ENCODE results near the gene LRBA.

The LRBA gene

DNA sequence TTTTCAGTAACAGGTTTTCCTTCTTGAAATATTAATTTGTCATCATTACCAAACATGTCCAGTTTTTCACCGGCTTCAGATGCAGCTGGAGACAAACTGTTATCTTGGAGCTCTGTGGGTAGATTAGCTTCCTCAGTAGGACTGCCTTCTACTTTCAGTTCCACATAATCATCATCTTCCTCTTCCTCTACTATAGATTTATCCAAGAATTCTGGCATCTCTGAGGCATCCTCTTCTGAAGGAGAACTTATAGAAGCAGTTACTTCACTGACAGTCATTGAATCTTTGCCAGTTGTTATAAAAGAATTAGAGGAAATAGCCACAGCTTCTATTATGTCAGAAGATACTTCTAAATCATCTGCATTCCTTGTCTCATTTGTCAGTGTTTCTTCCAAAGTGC lies 162.9 kb downstream of the LRBA start:
- Histone ChIP-seq H3K36me3 (ENCODE audit: control insufficient read depth in 2 of 2, insufficient read depth in 2 of 2, low read length in 2 of 2) (peaks cover 0 to 8% of the 10 kb centered on the region in 2 donors), H3K9me3 (ENCODE audit: control insufficient read depth in 2 of 2, low read length in 2 of 2) (no peaks in the 10 kb centered on the region), H3K27me3 (ENCODE audit: control insufficient read depth in 1 of 2, insufficient read depth in 2 of 2, low read length in 2 of 2) (no peaks in the 10 kb centered on the region), H3K4me1 (ENCODE audit: control insufficient read depth, insufficient read depth, low read length) (no peaks in the 10 kb centered on the region), H3K27ac (ENCODE audit: low read length) (no peak overlapping the region), H3K4me3 (ENCODE audit: low read length in 2 of 2) (no peak overlapping the region), H3K9ac (ENCODE audit: low read length in 2 of 2) (no peak overlapping the region)

DNA sequence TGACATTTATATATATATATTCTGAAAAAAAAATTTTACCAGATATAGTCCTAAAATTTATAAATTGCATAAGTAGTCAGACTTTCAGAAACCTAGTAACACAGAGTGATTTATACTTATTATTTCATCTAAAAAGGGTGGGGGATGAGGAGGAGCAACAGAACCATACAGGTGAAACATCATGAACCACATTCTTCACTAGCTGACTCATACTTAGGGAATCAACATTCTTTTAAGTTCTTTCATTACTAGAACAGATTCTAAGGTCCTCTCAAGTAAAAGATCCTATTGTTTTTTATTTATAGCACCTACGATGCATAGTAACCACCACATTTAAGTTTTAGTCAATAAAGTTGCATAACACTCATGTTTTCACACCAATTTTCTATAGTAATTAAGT lies 166.1 kb downstream of the LRBA start:
- H3K9ac ChIP-seq (ENCODE audit: low read length in 2 of 2), result no peak overlapping the region
- peaks cover 0 to 12% of the 10 kb centered on the region in 2 donors for H3K36me3 ChIP-seq (ENCODE audit: control insufficient read depth in 2 of 2, insufficient read depth in 2 of 2, low read length in 2 of 2)

DNA sequence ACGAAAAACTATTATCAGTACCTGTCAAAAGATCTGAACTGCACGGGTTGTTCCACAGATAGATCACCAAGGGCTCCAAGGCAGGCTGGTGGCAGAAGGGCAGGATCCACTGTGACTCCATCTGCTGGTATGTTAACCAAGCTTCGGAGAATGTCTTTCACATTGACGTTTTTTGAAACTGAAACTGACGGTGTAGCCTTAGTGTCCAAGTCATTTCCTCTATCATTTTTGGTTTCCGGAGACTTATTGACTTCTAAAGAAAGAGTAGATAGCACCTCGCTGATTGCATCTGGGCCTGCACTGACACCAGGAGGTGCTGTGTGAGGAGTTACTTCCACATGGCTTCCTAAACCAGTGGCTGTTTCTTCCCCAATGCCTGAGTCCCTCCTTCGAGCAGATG lies 186.9 kb downstream of the LRBA start:
- Histone ChIP-seq H3K9ac (ENCODE audit: low read length in 2 of 2) (no peak overlapping the region), H3K27me3 (ENCODE audit: control insufficient read depth in 1 of 2, insufficient read depth in 2 of 2, low read length in 2 of 2) (no peaks in the 10 kb centered on the region), H3K36me3 (ENCODE audit: control insufficient read depth in 2 of 2, insufficient read depth in 2 of 2, low read length in 2 of 2) (peaks cover 5% of the 10 kb centered on the region in 2 donors), H3K4me3 (ENCODE audit: low read length in 2 of 2) (no peak overlapping the region), H3K9me3 (ENCODE audit: control insufficient read depth in 2 of 2, low read length in 2 of 2) (no peaks in the 10 kb centered on the region), H3K27ac (ENCODE audit: low read length) (no peak overlapping the region), H3K4me1 (ENCODE audit: control insufficient read depth, insufficient read depth, low read length) (no peaks in the 10 kb centered on the region)

More for the DNA sequence above, 166.1 kb downstream of the LRBA start:
- H3K4me1 ChIP-seq (ENCODE audit: control insufficient read depth, insufficient read depth, low read length), result no peaks in the 10 kb centered on the region
- H3K27me3 ChIP-seq (ENCODE audit: control insufficient read depth in 1 of 2, insufficient read depth in 2 of 2, low read length in 2 of 2), result no peaks in the 10 kb centered on the region
- no peak overlapping the region for H3K27ac ChIP-seq (ENCODE audit: low read length)
- H3K4me3 ChIP-seq (ENCODE audit: low read length in 2 of 2), result no peak overlapping the region
- H3K9me3 ChIP-seq (ENCODE audit: control insufficient read depth in 2 of 2, low read length in 2 of 2), result no peaks in the 10 kb centered on the region

DNA sequence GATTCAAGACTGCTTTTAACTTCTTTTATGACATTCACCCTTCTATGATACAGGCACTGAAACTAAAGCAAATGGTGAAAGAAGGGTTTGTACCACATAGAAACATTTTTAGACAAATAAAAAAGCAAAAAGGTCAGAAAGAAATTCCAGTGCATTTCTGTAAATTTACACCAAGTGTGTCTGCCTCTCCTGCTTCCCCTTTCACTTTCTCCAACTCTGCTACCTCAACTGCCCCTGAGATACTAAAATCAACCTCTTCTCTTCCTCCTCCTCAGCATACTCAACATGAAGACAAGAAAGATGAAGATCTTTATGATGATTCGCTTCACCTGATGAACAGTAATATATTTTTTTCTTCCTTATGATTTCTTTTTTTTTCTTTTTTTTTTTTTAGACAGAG lies 187.9 kb downstream of the LRBA start:
- Histone ChIP-seq H3K9ac (ENCODE audit: low read length in 2 of 2) (no peak overlapping the region), H3K4me1 (ENCODE audit: control insufficient read depth, insufficient read depth, low read length) (no peaks in the 10 kb centered on the region), H3K27ac (ENCODE audit: low read length) (no peak overlapping the region), H3K27me3 (ENCODE audit: control insufficient read depth in 1 of 2, insufficient read depth in 2 of 2, low read length in 2 of 2) (no peaks in the 10 kb centered on the region), H3K9me3 (ENCODE audit: control insufficient read depth in 2 of 2, low read length in 2 of 2) (no peaks in the 10 kb centered on the region), H3K4me3 (ENCODE audit: low read length in 2 of 2) (no peak overlapping the region), H3K36me3 (ENCODE audit: control insufficient read depth in 2 of 2, insufficient read depth in 2 of 2, low read length in 2 of 2) (peaks cover 5% of the 10 kb centered on the region in 2 donors)

DNA sequence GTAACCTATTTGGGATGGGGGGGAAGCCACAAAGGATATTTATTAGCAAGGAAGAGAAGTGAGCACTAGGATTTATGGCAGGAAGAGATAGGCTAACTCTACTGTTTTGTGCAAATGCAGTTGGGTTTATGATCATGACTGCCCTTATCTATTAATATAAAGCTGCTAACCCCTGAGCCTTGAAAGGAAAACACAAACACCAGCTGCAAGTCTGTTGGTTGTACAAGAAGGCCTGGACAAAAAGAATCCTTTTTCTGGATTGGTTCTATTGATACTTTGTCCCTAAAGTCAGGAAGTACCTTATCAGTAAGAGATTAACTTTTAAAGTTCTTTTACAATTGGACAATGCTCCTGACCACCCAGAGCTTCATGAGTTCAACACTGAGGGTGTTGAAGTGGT lies 188.8 kb downstream of the LRBA start:
- Histone ChIP-seq H3K9me3 (ENCODE audit: control insufficient read depth in 2 of 2, low read length in 2 of 2) (no peaks in the 10 kb centered on the region), H3K9ac (ENCODE audit: low read length in 2 of 2) (no peak overlapping the region), H3K4me3 (ENCODE audit: low read length in 2 of 2) (no peak overlapping the region), H3K27me3 (ENCODE audit: control insufficient read depth in 1 of 2, insufficient read depth in 2 of 2, low read length in 2 of 2) (no peaks in the 10 kb centered on the region), H3K36me3 (ENCODE audit: control insufficient read depth in 2 of 2, insufficient read depth in 2 of 2, low read length in 2 of 2) (peaks cover 5% of the 10 kb centered on the region in 2 donors), H3K4me1 (ENCODE audit: control insufficient read depth, insufficient read depth, low read length) (no peaks in the 10 kb centered on the region), H3K27ac (ENCODE audit: low read length) (no peak overlapping the region)

DNA sequence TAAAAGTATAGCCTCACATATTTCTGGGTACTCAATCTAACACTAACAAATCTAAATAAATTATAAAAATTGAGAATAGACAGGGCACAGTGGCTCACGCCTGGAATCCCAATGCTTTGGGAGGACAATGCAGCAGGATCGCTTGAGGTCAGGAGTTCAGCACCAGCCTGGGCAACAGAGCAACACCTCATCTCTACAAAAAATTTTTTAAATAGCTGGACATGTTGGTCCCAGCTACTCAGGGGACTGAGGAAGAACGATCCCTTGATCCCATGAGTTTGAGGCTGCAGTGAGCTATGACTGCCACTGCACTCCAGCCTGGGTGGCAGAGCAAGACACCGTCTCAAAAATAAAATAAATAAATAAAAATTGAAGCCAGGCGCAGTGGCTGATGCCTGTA lies 192.7 kb downstream of the LRBA start:
- Histone ChIP-seq H3K9me3 (ENCODE audit: control insufficient read depth in 2 of 2, low read length in 2 of 2) (no peaks in the 10 kb centered on the region), H3K27ac (ENCODE audit: low read length) (no peak overlapping the region), H3K4me3 (ENCODE audit: low read length in 2 of 2) (no peak overlapping the region), H3K9ac (ENCODE audit: low read length in 2 of 2) (no peak overlapping the region), H3K4me1 (ENCODE audit: control insufficient read depth, insufficient read depth, low read length) (no peaks in the 10 kb centered on the region), H3K27me3 (ENCODE audit: control insufficient read depth in 1 of 2, insufficient read depth in 2 of 2, low read length in 2 of 2) (no peaks in the 10 kb centered on the region), H3K36me3 (ENCODE audit: control insufficient read depth in 2 of 2, insufficient read depth in 2 of 2, low read length in 2 of 2) (no peaks in the 10 kb centered on the region)

DNA sequence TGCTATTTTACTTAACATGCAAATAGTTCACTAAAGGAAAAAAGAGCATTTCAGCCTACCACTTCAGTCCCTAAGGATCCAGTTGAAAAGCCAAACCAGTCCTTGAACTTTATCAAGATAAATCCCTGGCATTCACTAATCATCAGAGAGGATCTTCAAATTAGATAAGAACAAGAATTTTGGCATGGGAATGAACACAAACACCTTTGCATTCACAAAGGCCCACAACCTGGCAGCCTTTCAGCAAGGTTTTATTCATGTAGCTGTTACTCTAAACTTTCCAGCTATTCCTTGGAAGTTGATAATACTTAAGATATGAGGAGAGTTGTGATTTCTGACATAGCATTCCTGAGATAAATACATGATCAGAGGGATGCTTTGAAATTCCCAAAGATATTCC lies 193.4 kb downstream of the LRBA start:
- Histone ChIP-seq H3K27ac (ENCODE audit: low read length) (no peak overlapping the region), H3K4me3 (ENCODE audit: low read length in 2 of 2) (no peak overlapping the region), H3K27me3 (ENCODE audit: control insufficient read depth in 1 of 2, insufficient read depth in 2 of 2, low read length in 2 of 2) (no peaks in the 10 kb centered on the region), H3K4me1 (ENCODE audit: control insufficient read depth, insufficient read depth, low read length) (no peaks in the 10 kb centered on the region), H3K9ac (ENCODE audit: low read length in 2 of 2) (no peak overlapping the region), H3K36me3 (ENCODE audit: control insufficient read depth in 2 of 2, insufficient read depth in 2 of 2, low read length in 2 of 2) (no peaks in the 10 kb centered on the region), H3K9me3 (ENCODE audit: control insufficient read depth in 2 of 2, low read length in 2 of 2) (no peaks in the 10 kb centered on the region)

DNA sequence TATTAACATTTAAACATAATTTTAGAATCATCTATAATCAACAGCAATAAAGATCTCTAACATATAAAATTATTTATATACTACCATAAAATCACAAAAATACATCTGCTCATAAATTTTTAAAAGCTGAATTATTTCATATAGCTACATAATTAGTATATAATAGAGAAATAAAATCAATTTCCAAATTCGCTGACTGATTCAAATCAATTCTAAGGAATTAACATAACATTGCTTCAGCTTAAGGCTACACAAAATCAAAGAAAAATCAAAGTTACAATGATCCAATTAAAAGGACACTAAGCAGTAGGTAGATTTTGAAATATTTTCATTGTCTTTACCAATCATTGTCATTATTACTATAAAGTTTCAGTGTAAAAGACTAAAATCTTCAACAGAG lies 194.7 kb downstream of the LRBA start:
- H3K36me3 ChIP-seq (ENCODE audit: control insufficient read depth in 2 of 2, insufficient read depth in 2 of 2, low read length in 2 of 2), result no peaks in the 10 kb centered on the region
- H3K27ac ChIP-seq (ENCODE audit: low read length), result no peak overlapping the region
- no peaks in the 10 kb centered on the region for H3K9me3 ChIP-seq (ENCODE audit: control insufficient read depth in 2 of 2, low read length in 2 of 2)
- no peaks in the 10 kb centered on the region for H3K27me3 ChIP-seq (ENCODE audit: control insufficient read depth in 1 of 2, insufficient read depth in 2 of 2, low read length in 2 of 2)
- no peak overlapping the region for H3K4me3 ChIP-seq (ENCODE audit: low read length in 2 of 2)
- no peaks in the 10 kb centered on the region for H3K4me1 ChIP-seq (ENCODE audit: control insufficient read depth, insufficient read depth, low read length)
- no peak overlapping the region for H3K9ac ChIP-seq (ENCODE audit: low read length in 2 of 2)

DNA sequence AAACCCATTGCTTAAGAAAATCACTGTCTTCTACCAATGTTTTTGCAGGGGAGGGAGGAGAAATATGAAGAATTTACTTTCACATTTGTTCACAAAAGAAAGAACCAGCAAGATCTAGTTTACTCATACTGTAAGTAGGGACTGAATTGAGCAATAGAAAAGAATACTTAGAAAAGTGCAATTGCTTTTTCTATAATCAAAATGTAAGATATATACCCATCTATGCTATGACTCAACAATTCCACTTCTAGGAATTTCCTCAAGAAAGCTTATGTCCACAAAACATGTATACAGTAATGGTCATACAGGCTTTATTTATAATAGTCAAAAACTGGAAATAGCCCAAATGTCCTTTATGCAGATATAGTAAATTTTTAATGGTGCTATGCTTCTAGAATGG lies 196.4 kb downstream of the LRBA start:
- no peak overlapping the region for H3K9ac ChIP-seq (ENCODE audit: low read length in 2 of 2)
- H3K36me3 ChIP-seq (ENCODE audit: control insufficient read depth in 2 of 2, insufficient read depth in 2 of 2, low read length in 2 of 2), result no peaks in the 10 kb centered on the region
- H3K27me3 ChIP-seq (ENCODE audit: control insufficient read depth in 1 of 2, insufficient read depth in 2 of 2, low read length in 2 of 2), result no peaks in the 10 kb centered on the region
- no peak overlapping the region for H3K27ac ChIP-seq (ENCODE audit: low read length)
- no peaks in the 10 kb centered on the region for H3K9me3 ChIP-seq (ENCODE audit: control insufficient read depth in 2 of 2, low read length in 2 of 2)
- no peaks in the 10 kb centered on the region for H3K4me1 ChIP-seq (ENCODE audit: control insufficient read depth, insufficient read depth, low read length)
- H3K4me3 ChIP-seq (ENCODE audit: low read length in 2 of 2), result no peak overlapping the region

DNA sequence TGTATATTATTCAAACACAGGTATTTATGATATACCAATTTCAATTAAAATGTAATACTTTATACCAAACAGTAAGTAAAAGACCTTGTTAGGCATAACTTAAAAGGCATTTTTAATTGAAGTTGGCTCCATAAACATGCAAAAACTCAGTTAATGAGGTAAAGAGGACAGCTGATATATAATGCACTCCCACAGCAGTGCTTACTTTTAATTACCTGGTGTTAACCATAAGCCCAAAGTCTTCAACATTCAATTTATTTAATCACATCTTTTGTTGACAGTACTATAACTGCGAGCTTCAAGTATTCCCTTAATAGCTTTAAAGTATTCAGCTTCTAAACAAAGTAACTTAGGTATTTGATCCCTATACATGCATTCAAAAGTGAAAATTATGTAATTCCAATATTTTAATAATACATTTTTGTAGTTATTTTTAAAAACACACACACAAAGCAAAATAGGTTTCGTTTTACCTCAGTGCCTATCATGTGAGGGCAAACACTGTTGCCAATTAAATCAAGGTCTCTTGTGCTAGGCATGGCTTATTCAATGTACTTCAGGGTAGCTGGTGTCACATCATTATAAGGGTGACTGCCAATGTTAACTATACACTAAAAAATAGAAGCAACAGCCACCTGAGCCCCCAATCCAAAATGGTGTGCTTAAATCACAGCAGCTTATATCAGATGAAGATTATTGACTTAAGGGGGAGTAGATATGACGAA lies 197.1 kb downstream of the LRBA start:
- H3K36me3 ChIP-seq (ENCODE audit: control insufficient read depth in 2 of 2, insufficient read depth in 2 of 2, low read length in 2 of 2), result no peaks in the 10 kb centered on the region
- no peak overlapping the region for H3K27ac ChIP-seq (ENCODE audit: low read length)
- H3K9me3 ChIP-seq (ENCODE audit: control insufficient read depth in 2 of 2, low read length in 2 of 2), result no peaks in the 10 kb centered on the region
- no peaks in the 10 kb centered on the region for H3K4me1 ChIP-seq (ENCODE audit: control insufficient read depth, insufficient read depth, low read length)
- no peak overlapping the region for H3K9ac ChIP-seq (ENCODE audit: low read length in 2 of 2)
- H3K4me3 ChIP-seq (ENCODE audit: low read length in 2 of 2), result no peak overlapping the region
- H3K27me3 ChIP-seq (ENCODE audit: control insufficient read depth in 1 of 2, insufficient read depth in 2 of 2, low read length in 2 of 2), result no peaks in the 10 kb centered on the region

DNA sequence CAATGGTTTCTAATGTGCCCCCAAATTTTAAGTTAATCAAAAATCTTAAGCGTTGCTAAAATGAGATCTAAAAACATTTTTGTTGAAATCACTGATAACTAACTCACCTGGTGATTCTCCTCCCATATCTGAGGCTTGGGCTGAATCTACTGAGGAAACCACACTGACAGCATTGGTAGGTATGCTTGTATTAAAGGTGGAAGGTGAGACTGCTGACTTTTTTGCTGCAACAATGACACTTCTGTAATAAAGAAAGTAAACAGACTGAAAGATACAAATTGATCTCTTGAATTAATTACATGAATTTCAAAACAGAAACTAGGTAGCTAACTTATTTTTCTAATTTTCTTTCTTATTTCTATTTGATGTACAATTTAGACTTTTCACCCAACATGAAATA lies 198.1 kb downstream of the LRBA start:
- H3K4me1 ChIP-seq (ENCODE audit: control insufficient read depth, insufficient read depth, low read length), result no peaks in the 10 kb centered on the region
- H3K4me3 ChIP-seq (ENCODE audit: low read length in 2 of 2), result no peak overlapping the region
- H3K27ac ChIP-seq (ENCODE audit: low read length), result no peak overlapping the region
- H3K36me3 ChIP-seq (ENCODE audit: control insufficient read depth in 2 of 2, insufficient read depth in 2 of 2, low read length in 2 of 2), result no peaks in the 10 kb centered on the region
- H3K9me3 ChIP-seq (ENCODE audit: control insufficient read depth in 2 of 2, low read length in 2 of 2), result no peaks in the 10 kb centered on the region
- no peak overlapping the region for H3K9ac ChIP-seq (ENCODE audit: low read length in 2 of 2)
- H3K27me3 ChIP-seq (ENCODE audit: control insufficient read depth in 1 of 2, insufficient read depth in 2 of 2, low read length in 2 of 2), result no peaks in the 10 kb centered on the region

Measured in stomach smooth muscle (tissue), 2 donors.